Esophagus squamous epithelium (tissue), 4 donors: ENCODE measurements around the gene PI4K2B.

Experiments
- POLR2A ChIP-seq, 4 donors: fragments of 450-650 bp; IDR thresholded peaks; one replicate each; pipeline ENCODE4 v1.6.1; 2017; ENCODE audit warnings: antibody characterized with exemption in 4 of 4, mild to moderate bottlenecking in 4 of 4, moderate library complexity in 3 of 4
- TF ChIP-seq, protein P1 (sequence below), 6 experiments: fragments of 450-650 bp in 4 of 6; fragments of 200-600 bp in 2 of 6; sonication (generic) in 2 of 6; IDR thresholded peaks; one replicate each; pipeline ENCODE4 v1.5.1; 2016 to 2019; ENCODE audit warnings: antibody characterized with exemption in 6 of 6, mild to moderate bottlenecking in 4 of 6, moderate library complexity in 4 of 6

DNA sequence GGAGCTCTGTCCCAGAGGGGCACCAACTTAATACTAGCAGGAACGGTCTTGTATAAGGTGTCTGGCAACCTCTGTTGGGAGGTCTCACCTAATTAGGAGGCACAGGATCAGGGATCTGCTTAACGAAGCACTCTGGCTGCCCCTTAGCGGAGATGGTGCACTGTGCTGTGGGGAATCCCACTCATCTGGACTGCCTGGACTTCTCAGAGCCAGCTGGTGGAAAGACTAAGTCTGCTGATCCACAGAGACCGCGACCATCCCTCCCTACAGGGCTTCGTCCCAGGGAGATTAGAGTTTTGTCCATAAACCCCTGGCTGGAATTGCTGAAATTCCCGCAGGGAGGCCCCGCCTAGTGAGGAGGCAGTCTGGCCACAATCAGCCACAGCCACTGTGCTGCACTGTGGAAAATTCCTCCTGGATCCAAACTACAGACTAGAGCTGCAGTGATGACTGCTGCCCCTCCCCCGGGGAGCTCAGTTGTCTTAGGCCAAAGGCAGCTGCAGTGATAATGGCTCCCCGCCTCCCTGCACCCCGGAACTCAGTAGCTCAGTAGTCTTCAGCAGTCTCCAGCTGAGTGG, 56.7 kb downstream of the PI4K2B start:
- TF ChIP-seq, protein P1, sequence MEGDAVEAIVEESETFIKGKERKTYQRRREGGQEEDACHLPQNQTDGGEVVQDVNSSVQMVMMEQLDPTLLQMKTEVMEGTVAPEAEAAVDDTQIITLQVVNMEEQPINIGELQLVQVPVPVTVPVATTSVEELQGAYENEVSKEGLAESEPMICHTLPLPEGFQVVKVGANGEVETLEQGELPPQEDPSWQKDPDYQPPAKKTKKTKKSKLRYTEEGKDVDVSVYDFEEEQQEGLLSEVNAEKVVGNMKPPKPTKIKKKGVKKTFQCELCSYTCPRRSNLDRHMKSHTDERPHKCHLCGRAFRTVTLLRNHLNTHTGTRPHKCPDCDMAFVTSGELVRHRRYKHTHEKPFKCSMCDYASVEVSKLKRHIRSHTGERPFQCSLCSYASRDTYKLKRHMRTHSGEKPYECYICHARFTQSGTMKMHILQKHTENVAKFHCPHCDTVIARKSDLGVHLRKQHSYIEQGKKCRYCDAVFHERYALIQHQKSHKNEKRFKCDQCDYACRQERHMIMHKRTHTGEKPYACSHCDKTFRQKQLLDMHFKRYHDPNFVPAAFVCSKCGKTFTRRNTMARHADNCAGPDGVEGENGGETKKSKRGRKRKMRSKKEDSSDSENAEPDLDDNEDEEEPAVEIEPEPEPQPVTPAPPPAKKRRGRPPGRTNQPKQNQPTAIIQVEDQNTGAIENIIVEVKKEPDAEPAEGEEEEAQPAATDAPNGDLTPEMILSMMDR (IDR thresholded peaks at IDR 0.05), result no peak
- no peak for TF ChIP-seq POLR2A (IDR thresholded peaks at IDR 0.05)
